Anterior cingulate cortex (tissue), 58 donors: ENCODE results near the gene USP10.
A peak's percentile ranks its signal among the peaks of the same experiment; 100 is the strongest.

Experiments
- DNase-seq, 58 donors: peaks; one replicate each; lab custom pipeline; 2025; lab: John Stamatoyannopoulos, UW

The USP10 gene

GRCh38 chr16:84818989-84819643 is 119.3 kb downstream of the USP10 start:
- DNase-seq, result no peak

DNA sequence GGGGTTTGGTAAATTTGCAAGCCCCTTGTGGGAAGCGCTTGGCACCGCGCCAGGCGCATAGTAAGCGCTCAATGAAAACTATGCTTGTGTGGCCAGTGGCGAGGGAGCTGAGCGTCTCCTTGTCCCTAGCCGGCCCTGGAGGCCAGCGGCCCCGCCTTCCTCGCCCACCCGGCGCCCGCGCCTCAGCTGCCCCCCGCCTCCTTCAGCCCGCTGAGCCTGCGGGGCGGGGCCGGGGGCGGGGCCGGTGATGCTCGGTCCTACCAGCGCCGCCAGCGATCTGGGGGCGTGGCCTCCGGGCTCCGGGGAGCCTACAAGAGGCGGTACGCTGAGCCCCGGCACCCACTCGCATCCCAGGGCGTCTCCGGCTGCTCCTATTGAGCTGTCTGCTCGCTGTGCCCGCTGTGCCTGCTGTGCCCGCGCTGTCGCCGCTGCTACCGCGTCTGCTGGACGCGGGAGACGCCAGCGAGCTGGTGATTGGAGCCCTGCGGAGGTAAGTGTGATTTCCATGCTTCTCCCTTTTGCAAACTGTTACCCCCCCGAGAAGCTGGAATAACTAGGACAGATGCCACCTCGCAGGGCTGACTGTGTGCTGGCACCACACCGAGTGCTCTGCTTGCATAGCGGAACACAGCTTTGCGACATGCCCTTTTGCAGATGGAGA is 120.0 kb downstream of the USP10 start, which contains the start of gene CRISPLD2:
Gene CRISPLD2 (plus strand): TSS at position 342 of the 661 bp plus-strand sequence. CDS start 18,511 bp downstream, outside the sequence.
- peak; percentile 16 to 94 (median 82) for DNase-seq

DNA sequence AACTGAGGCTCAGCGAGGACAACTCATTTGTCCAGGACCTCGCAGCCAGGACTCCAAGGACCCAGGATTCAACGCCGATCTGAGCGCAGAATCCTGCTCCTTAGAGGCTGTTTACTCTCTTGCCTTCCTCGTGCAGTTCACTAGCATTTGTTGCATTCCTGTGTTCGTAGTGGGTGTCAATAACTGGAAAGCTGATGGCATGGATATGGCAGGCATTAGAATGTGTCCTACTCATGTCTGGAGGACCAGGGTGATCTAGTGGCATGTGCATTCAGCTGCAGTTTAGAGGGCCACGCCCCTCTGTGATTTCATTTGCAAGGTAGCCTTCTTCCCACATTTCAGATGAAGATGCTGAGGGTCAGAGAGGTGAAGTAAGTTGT is 120.5 kb downstream of the USP10 start:
- DNase-seq, result no peak

DNA sequence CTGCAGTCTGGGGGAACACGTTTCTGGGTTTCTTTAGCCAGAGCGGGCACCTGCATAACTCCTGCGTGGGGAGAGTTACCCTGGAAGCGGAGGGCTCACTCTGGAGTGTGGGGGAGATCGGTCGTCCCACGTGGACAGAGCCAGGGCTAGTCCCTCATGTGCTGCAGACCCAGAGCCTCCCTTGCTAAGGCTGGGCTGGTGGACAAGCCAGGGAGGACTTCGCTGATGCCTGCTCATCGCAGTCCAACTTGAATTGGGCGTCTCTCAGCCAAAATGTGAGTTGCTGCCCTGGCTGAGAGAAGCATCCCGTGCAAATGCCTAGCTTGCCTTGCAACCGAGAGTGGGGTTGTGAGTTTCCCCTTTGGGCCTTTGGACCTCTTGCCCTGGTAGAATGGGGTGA is 121.0 kb downstream of the USP10 start:
- DNase-seq, result no peak

DNA sequence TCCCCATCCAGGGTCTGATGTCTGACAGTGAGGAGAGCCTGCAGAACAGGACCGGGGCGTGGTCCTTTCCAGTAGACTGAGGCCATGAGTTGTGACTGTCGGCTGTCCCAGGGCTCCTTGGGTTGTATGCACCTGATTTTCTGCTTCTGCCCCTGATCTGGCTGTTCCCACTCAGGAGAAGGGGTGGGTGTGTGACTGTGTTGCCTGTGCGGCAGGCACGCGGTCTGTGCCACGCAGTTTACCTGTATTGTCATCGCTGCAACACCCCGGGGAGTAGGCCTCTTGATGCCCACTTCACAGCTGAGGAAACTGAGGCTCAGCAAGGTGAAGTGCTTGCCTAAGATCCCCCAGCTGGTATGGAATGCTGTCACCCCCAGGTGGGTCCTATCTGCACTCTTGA is 121.4 kb downstream of the USP10 start:
- DNase-seq, result no peak

DNA sequence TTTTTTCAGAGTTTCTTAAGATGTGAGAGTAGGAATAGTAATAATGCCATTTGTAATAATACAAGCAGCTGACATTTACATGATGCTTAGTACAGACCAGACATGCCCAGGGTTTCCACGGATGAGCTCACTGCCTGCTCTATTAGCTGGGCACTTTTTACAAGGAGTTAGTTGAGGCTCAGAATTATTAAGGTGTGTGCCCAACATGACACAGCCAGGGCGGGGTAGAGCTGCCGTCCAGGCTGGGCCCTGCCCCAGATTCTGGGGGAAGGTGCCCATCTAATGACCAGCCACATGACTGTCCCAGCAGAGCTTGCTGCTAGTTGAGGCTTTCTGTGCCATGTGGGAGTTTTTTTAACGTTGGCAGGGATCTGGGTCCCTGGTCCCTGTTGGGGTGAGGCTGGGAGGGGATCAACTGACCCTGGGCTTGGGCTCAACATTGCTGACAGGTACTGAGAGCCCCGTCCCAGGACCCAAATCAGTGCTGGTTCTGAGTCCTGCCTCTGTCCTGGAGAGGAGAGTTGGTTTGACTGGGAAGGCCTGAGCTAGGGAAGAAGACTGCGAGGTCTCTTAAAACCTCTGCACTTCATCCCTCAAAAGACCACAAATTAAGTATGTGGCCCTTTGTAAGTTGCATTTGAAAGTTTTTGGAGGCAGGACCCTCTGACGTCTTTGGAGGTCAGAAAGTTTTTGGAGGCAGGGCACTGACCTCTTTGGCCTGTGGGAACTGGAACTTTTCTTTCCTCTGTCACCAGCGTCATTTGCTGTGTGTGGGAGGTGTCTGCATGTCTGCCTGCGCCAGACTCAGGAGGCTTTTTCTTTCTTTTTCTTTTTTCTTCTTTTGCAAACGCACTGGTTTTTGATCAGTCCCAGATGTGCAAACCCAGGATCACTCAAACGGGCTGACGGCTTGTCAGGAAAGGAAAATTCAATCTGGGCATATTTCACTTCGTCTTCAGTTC is 122.2 kb downstream of the USP10 start:
- DNase-seq, result no peak

GRCh38 chr16:84822990-84823389 is 123.2 kb downstream of the USP10 start:
- DNase-seq, result no peak

DNA sequence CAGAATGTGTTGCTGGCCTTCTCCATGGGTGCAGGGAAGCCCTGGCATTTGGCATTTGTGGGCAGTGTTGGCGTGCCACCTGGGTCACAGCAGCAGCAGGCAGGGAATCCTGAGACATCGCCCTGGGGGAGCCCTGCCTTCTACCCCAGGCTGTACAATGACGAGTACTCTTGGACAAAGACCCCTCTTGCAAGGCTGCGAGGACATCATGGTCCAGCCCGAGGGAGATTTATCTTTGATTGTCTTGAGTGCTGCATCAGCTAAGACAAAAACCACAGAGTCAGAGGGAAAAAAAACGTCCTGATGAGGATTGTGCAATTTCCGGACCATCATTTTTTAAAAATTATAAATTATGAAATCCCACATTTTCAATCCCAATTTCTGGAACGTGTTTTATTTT is 123.7 kb downstream of the USP10 start:
- DNase-seq, result no peak

DNA sequence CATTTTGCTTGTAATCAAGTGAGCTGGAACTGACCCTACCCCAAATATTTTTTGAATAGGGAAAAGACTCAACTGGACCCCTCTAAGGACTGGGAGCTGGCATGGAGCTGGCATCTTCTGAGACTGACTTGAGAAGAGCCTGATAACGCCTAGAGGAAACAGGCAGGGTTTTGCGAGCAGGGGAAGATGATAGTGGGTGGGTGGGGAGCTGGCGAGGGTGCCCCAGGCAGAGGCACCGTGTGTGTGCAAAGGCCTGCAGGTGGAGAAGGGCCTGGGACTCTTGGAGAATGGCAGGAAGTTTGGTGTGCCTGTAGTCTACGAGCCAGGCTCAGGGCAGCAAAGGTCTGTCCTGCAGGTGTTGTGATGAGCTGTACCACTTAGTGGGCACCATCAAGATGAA is 124.1 kb downstream of the USP10 start:
- DNase-seq, result no peak

- DNase-seq, result no peak
Observed at GRCh38 chr16:84825896-84826557, 126.2 kb downstream of the USP10 start.

GRCh38 chr16:84826558-84826941 is 126.8 kb downstream of the USP10 start:
- DNase-seq, result no peak

DNA sequence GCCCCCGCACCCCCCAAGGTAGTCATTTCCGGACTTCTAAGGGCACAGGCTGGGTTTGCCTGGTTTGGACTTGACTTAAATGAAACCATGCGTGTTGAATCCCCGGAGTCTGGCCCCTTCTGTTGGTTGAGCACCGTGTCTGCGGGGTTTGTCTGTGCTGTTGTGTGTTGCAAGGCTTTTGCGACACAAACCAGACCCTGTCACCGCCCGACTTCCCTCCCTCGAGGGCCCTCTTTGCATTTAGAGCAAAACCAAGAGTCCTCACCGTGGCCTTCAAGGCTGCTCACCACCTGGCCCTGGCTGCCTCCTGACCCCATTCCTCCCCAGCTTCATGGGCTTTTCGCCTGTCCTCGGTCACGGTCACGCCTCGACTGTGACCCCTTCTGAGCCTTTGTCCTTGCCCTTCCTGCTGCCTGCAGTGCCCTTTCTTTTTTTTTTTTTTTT is 127.4 kb downstream of the USP10 start:
- no peak for DNase-seq

- DNase-seq, result no peak
Observed at GRCh38 chr16:84827897-84828296, 128.1 kb downstream of the USP10 start.

DNA sequence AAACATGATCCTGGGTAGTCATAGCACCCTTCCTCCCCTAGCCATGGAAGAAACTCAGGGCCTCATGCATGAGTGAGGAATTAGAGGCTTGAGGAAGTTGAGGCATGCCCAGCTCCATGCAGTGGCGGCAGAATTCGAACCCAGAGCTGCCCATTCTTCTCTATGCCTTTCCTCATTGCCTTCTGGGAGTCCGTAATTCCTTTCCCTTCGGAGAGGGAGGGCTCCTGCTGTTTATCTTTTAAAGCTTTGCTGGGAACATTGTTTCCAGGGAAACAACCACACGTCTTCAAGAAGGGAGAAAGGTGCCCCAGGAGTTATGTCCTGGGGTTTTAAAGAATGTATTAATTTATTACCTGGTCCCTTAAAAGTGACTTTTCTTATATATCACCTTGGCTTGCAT is 128.5 kb downstream of the USP10 start:
- no peak for DNase-seq
